Occipital lobe (tissue), 2 donors: Measurements from ENCODE around the gene FMNL2. TPM values are rescaled to one million over a fixed set of nuclear protein-coding genes. Genes with fewer than 3 reads are reported as not detected.
"Not testable (repeated sequence)": the region's sequence is repeated elsewhere in the genome, so short reads cannot be mapped to it uniquely, and the experiment has no call there.

Source experiments
- DNase-seq: peaks from one replicate; lab custom pipeline; 2025; lab: John Stamatoyannopoulos, UW
- total RNA-seq: library from RNA; depleted of rRNA; stranded (reverse); fragments of >200 nt; gene quantifications from one replicate; pipeline ENCODE4 v1.2.3, GENCODE V29; 2014

The FMNL2 gene
- total RNA-seq, 1 donor from 2014 or later = 114 TPM

GRCh38 chr2:152519581-152519952, 184.6 kb downstream of the FMNL2 start:
- DNase-seq = no peak

DNA sequence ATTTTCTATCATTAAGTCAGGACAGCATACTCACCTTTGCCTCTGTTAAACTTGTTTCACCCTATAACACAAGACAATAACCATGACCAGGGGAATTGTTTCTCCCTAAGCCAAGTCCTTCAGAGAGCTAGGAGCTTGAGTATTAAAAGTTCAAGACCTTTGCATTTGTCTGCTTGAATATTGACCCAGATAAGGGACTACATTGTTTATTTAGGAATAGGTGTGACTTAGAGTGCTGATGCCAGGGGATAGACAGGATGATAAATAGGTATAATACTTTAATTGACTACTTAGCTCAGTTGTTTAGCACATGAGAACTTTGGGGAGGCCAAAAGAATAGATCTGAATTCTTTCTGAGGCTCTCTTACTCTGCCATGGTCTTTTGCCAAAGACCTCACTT, 185.8 kb downstream of the FMNL2 start:
- DNase-seq = no peak

GRCh38 chr2:152522446-152522845, 187.5 kb downstream of the FMNL2 start:
- not testable (repeated sequence) for DNase-seq

DNA sequence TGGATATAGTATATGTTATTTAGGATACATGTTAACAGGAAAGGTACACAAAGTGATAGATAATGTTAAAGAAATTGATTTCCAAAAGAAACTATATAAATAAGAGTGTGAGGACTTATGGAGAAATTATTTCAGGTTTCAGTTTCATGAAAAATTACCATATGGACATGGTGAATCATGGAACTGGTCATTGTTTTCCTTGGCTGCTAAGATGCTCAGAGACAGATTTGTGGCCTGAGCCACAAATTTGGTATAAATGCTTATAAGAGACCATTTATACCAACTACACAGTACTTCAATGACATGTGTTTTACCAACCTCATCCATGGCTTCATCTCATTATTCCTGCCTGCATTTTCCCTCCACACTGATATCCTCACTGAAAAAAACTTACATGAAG, 188.1 kb downstream of the FMNL2 start:
- DNase-seq = no peak

DNA sequence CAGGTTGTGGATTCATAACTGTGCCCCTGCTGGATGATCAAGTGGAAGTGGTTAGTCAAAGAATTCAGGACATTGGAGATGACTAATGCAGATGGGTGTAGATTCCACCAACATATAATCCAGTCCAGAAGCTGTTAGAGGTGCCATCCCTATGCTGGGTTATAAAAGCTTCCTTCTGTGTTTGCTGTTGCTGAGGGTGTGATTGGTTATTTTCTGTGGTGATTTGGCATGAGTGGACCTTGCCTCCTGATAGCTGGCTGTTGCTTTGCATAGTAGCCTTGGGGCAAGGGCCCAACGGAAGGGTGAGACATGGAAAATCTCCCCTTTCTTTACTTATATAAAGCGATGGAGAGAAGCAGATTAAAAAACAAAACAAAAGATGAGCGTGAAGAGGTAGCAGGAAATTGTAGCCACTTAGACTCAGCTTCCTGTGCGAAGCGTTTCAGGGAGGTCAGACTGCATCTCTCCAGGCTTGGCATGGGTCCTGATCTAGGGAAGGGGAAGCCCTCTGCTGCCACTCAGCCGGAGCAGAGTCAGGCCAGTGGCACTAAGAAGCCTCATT, 190.4 kb downstream of the FMNL2 start:
- no peak for DNase-seq

DNA sequence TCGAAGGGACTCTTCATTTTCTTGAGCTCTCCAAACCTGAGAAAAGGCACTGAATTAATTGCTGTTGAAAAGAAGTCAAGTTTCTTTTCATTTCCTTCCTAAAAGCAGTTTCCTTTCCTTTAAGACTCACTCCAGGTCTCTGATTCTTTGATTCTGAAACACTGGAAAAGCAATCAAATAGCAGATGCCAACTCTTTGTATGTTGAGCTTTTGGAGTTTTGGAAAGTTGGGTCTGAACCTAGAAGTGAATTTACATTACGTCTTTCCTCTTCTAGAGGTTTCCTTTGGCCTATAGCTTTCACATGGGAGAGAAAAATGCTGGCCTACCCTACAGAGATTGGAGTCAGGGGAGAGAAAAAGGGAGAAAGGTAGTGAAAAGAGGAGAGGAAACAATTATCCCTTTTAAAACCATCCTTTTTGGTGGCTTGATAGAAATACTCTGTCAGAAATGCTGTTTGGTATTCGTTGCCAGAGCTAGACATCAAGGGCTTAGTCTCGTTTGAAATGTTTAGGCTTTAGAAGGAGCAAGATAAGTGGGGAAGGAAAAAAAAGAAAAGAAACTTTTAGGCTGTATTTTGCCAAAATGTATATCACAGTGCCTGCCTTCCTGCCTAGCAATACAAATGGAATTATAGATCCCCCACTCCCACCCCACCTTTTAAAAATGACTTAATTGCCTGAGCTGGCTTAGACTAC, 194.6 kb downstream of the FMNL2 start:
- DNase-seq = no peak

DNA sequence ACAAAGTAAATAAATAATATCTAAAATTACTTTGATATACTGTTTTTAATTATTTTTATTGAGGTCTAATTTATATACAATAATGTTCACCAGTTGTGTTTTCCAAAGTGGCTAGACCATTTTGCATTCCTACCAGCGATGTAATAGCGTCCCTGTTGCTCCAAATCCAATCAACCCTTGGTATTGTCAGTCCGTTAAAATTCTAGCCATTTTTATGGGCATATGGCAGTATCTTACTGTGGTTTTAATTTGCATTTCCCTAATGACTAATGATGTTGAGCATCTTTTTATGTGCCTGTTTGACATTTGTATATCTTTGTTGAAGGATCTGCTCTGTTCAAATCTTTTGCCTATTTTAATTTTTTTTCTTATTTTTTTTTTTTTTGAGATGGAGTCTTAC, 197.3 kb downstream of the FMNL2 start:
- DNase-seq = no peak

DNA sequence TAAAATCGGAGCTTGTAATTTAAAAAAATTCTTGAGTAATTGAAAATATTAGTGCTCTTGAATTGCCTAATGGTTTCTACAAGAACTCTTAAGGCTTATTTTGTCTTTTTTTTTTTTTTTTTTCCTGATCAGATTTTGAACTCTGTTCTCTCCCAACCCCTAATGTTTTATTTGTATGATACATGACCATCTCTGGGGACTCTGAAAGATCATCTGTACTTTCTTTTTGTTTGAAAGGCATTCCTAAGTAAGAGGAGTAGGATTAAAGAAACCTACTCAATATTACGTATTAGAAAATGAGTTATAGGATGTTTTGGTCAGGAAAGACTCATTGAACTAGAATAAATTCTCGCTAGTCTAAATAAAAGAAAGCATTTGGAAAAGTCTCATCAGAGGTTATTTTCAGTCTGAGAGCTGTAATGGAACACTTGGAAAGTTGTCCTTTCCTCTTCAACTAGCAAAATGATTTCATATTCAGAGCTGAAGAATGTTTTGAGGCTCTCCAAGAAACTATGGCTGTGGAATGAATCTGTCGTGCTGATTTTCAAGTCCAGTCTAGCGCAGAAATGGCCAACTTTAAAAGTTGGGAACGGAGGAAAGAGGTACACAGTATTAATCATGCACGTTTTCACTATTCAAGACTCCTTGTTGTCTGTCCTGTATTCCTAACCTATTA, 199.6 kb downstream of the FMNL2 start:
- DNase-seq = no peak

GRCh38 chr2:152537081-152537651, 202.2 kb downstream of the FMNL2 start:
- DNase-seq = no peak

- DNase-seq = no peak
Observed at GRCh38 chr2:152539424-152539823, 204.4 kb downstream of the FMNL2 start.

- no peak for DNase-seq
Observed at GRCh38 chr2:152541712-152542111, 206.7 kb downstream of the FMNL2 start.

DNA sequence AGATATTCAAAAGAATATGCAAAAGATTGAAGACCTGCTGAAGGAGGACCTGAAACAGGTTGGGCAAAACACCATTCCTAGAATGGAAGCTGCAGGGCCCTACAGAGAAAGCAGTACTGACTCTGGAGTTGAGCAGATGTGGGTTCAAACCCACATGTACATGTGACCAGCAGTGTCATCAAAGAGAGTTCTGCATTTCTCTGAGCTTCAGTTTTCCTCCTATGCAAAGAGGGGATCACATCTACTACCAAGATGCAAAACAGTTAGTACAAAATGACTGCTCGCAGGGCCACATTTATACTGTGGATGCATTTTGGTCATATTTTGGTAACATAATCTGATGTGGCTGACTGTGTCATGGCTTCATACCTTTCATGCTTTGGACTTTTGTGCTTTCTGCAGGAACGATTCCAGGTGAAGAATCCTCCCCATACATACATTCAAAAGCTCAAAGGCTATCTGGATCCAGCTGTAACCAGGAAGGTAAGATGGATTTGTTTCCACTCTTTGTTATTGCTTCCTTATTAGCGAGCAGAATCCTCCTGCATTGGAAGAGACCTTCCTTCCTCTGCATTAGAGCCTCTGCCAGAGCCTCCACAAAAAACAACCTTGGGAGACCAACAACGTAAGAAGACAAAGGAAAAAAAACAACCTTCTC, 207.5 kb downstream of the FMNL2 start:
- DNase-seq = no peak

DNA sequence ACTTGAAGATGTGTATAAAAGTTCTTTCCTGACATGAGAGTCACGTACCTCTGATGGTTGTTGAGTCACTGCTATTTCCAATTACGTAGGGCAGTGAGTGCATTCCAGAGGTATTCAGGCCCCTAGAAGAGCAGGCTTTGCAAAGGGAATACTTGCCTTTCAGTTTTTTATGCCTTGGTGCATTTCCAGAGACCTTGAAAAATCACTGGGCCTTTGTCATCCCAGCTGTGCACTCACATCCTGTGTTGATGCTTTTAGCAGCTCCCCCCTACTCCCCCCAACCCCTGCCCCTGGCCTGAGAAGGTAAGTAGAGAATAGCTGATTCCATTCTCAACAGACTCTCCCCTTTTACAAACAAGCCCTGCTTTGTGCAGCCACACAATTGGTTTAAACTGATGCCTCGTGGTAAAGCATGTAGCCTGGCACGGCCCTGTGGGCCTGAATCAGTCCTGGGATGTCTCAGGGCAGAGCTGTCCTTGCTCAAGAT, 208.1 kb downstream of the FMNL2 start:
- DNase-seq = peak; percentile 40

- DNase-seq = no peak
Observed at GRCh38 chr2:152543717-152544116, 208.7 kb downstream of the FMNL2 start.

GRCh38 chr2:152544638-152545037, 209.7 kb downstream of the FMNL2 start:
- no peak for DNase-seq

- no peak for DNase-seq
Observed at GRCh38 chr2:152546230-152546837, 211.4 kb downstream of the FMNL2 start.

- DNase-seq = no peak
Observed at GRCh38 chr2:152548111-152548875, 213.3 kb downstream of the FMNL2 start.

DNA sequence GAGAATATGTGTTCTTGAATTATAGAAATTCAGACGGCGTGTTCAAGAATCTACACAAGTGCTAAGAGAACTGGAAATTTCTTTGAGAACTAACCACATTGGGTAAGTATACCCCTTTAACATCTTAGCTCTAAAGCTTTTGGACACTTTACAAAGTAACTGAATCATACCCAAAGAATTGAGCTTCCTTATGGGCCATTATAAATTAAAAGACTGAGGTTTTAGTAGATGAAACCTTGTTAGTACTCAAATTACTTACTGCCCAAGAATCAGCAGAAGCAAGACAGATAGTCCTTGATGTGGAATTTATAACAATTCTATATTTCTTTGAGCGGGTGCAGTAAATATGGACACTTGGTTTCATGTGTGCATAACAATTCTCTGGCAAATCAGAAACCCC, 214.0 kb downstream of the FMNL2 start:
- DNase-seq = no peak

- no peak for DNase-seq
Observed at GRCh38 chr2:152549423-152549822, 214.4 kb downstream of the FMNL2 start.

- no peak for DNase-seq
Observed at GRCh38 chr2:152550386-152550785, 215.4 kb downstream of the FMNL2 start.

DNA sequence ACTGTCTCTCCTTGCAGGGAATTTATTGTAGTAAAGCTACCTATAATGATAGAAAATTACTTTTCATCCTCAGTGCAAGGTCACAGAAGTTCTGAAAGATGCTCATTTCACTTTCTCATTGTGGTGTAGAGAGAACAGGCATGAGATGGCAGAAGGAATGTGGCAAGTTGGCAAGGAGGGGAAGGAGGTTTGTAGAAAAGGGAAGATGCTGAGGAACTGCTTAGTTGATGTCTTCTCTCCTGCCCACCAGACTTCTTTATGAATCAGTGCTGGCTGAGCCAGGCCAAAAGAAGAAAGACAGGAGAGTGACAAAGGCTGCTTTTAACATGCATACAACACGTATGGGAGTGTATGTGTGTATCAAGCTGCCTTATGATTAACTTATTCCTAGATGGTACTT, 217.9 kb downstream of the FMNL2 start:
- DNase-seq = no peak
